HCT116 (cell line): ENCODE results near the gene PHKG2. TPM values are rescaled to one million over a fixed set of nuclear protein-coding genes. Genes with fewer than 3 reads are reported as not detected.

ENCODE experiments used
- ATAC-seq: fragments of 200-7000 bp; cut with Tn5 transposase; 2 replicates; pipeline ENCODE4 v1.9.1; 2020; ENCODE audit warnings: mild to moderate bottlenecking, moderate library complexity
- BruUV-seq: library from RNA; stranded (reverse); fragments of 400-500 nt; replicated peaks from 2 replicates; lab custom pipeline; 2021; lab: Mats Ljungman, UMichigan
- CTCF ChIA-PET: fragments of 300-600 bp; sonication (Branson Sonifier 250); formaldehyde crosslinking; loops from one replicate; lab custom pipeline; 2021; ENCODE audit warnings: antibody characterized with exemption; lab: Charles Lee
- POLR2A ChIA-PET: fragments of 300-600, 350-600 bp; sonication (Branson Sonifier 250); formaldehyde crosslinking; loops from one replicate; lab custom pipeline; 2021; ENCODE audit warnings: antibody characterized with exemption; lab: Charles Lee
- RAD21 ChIA-PET, 2 experiments: fragments of 300-600 bp; sonication (Branson Sonifier 250); formaldehyde crosslinking; loops; one replicate each; lab custom pipeline; 2023; ENCODE audit warnings: low total read pairs in 2 of 2; ENCODE audit not compliant: uncharacterized antibody in 2 of 2, unreplicated experiment in 2 of 2, low non-redundant PET in 1 of 2; lab: Charles Lee
- DNase-seq: peaks from one replicate; pipeline ENCODE4 v3.0.0-alpha.2; 2010; ENCODE audit warnings: low read depth, low spot score
- H2AFZ ChIP-seq: fragments of 200-600 bp; shearing (Covaris generic), sonication (generic); 2 replicates; pipeline ENCODE4 v1.6.1; 2017; ENCODE audit warnings: low read depth, mixed run types, mixed read lengths, antibody characterized with exemption, low read length; ENCODE audit not compliant: poor library complexity, severe bottlenecking
- H3K27ac ChIP-seq: 2 replicates; pipeline ENCODE4 v1.5.1; 2012; ENCODE audit warnings: low read depth, low read length
- H3K27me3 ChIP-seq: fragments of 200-600 bp; sonication (generic); 2 replicates; pipeline ENCODE4 v1.6.1; 2016; ENCODE audit warnings: mixed run types, low read length, mixed read lengths; ENCODE audit not compliant: insufficient read depth
- H3K36me3 ChIP-seq, 2 experiments: fragments of 200-500 bp in 1 of 2; fragments of 200-600 bp in 1 of 2; sonication (Bioruptor generic) in 1 of 2; sonication (generic) in 1 of 2; 2 replicates each; pipeline versions ENCODE4 v1.5.1 to v1.6.1; 2014 to 2016; ENCODE audit warnings: low read length in 2 of 2, inconsistent platforms in 1 of 2, mixed read lengths in 1 of 2, mixed run types in 1 of 2; ENCODE audit not compliant: insufficient read depth in 2 of 2, control insufficient read depth in 1 of 2
- H3K4me1 ChIP-seq, 2 experiments: fragments of 200-600 bp in 1 of 2; sonication (generic) in 1 of 2; 2 replicates each; pipeline versions ENCODE4 v1.5.1 to v1.6.1; 2012 to 2017; ENCODE audit warnings: low read length in 2 of 2, inconsistent platforms in 1 of 2, mild to moderate bottlenecking in 1 of 2, mixed read lengths in 1 of 2, mixed run types in 1 of 2, moderate library complexity in 1 of 2; ENCODE audit not compliant: insufficient read depth in 2 of 2, control insufficient read depth in 1 of 2
- H3K4me2 ChIP-seq: fragments of 200-600 bp; sonication (generic); 2 replicates; pipeline ENCODE4 v1.6.1; 2017; ENCODE audit warnings: mixed run types, low read length, mixed read lengths
- H3K4me3 ChIP-seq, 2 experiments: fragments of 200-600 bp in 1 of 2; sonication (generic) in 1 of 2; replicated peaks in 1 of 2; 2 replicates each; pipeline ENCODE4 v1.5.1; 2011 to 2016; ENCODE audit warnings: low read length in 2 of 2, control low read depth in 1 of 2, low read depth in 1 of 2, mild to moderate bottlenecking in 1 of 2, mixed read lengths in 1 of 2, mixed run types in 1 of 2
- H3K79me2 ChIP-seq: fragments of 200-600 bp; sonication (generic); 2 replicates; pipeline ENCODE4 v1.6.1; 2017; ENCODE audit warnings: mild to moderate bottlenecking, mixed run types, low read length, moderate library complexity, mixed read lengths; ENCODE audit not compliant: insufficient read depth
- H3K9ac ChIP-seq: fragments of 200-600 bp; sonication (generic); 2 replicates; pipeline ENCODE4 v1.6.1; 2016; ENCODE audit warnings: low read length, mixed read lengths
- H3K9me2 ChIP-seq: fragments of 200-600 bp; sonication (generic), shearing (Covaris generic); 2 replicates; pipeline ENCODE4 v1.6.1; 2017; ENCODE audit warnings: mixed run types, mild to moderate bottlenecking, moderate library complexity; ENCODE audit not compliant: insufficient read depth
- H3K9me3 ChIP-seq, 2 experiments: fragments of 200-500 bp in 1 of 2; fragments of 200-600 bp in 1 of 2; sonication (Bioruptor generic) in 1 of 2; sonication (generic) in 1 of 2; 2 replicates each; pipeline ENCODE4 v1.6.1; 2014 to 2017; ENCODE audit warnings: low read length in 2 of 2, mixed read lengths in 2 of 2, inconsistent platforms in 1 of 2, low read depth in 1 of 2, mild to moderate bottlenecking in 1 of 2, mixed run types in 1 of 2, moderate library complexity in 1 of 2; ENCODE audit not compliant: control insufficient read depth in 1 of 2, insufficient read depth in 1 of 2
- H4K20me1 ChIP-seq: fragments of 200-600 bp; sonication (generic), shearing (Covaris generic); 2 replicates; pipeline ENCODE4 v1.6.1; 2017; ENCODE audit warnings: mixed run types, mild to moderate bottlenecking, moderate library complexity; ENCODE audit not compliant: insufficient read depth
- CBX3 ChIP-seq: IDR thresholded peaks from 2 replicates; pipeline ENCODE4 v1.6.1; 2012; ENCODE audit warnings: low read depth
- EGR1 ChIP-seq: IDR thresholded peaks from 2 replicates; pipeline ENCODE4 v1.6.1; 2012; ENCODE audit warnings: low read depth
- ELF1 ChIP-seq: IDR thresholded peaks from 2 replicates; pipeline ENCODE4 v1.6.1; 2012; ENCODE audit warnings: low read depth, borderline replicate concordance
- JUND ChIP-seq: IDR thresholded peaks from 2 replicates; pipeline ENCODE4 v1.6.1; 2012
- POLR2A ChIP-seq: IDR thresholded peaks from 2 replicates; pipeline ENCODE4 v1.7.0; 2011; ENCODE audit warnings: borderline replicate concordance; ENCODE audit not compliant: insufficient read depth, insufficient read length; ENCODE audit errors: extremely low read depth
- RAD21 ChIP-seq: IDR thresholded peaks from 2 replicates; pipeline ENCODE4 v1.6.1; 2012; ENCODE audit warnings: low read depth, mild to moderate bottlenecking
- SIN3A ChIP-seq: IDR thresholded peaks from 2 replicates; pipeline ENCODE4 v1.6.1; 2012; ENCODE audit warnings: low read depth
- SP1 ChIP-seq: IDR thresholded peaks from 2 replicates; pipeline ENCODE4 v1.6.1; 2012; ENCODE audit warnings: low read depth
- SRF ChIP-seq: IDR thresholded peaks from 2 replicates; pipeline ENCODE4 v1.6.1; 2012; ENCODE audit warnings: low read depth
- YY1 ChIP-seq: IDR thresholded peaks from 2 replicates; pipeline ENCODE4 v1.6.1; 2011; ENCODE audit warnings: low read length, low read depth, moderate library complexity, mild to moderate bottlenecking; ENCODE audit not compliant: insufficient replicate concordance; ENCODE audit errors: extremely low read depth
- ZNF274 ChIP-seq: fragments of 200-500 bp; sonication (Bioruptor generic); IDR thresholded peaks from 2 replicates; pipeline ENCODE4 v1.6.1; 2014; ENCODE audit warnings: mild to moderate bottlenecking, low read depth, low read length, inconsistent platforms
- intact Hi-C: fragments of 100-400 bp; cut with micrococcal nuclease; formaldehyde crosslinking; loops from 2 replicates; pipeline ENCODE4 v1.10.0; 2022
- total RNA-seq: library from RNA; stranded (reverse); gene quantifications from one replicate; pipeline ENCODE4 v1.2.1, GENCODE V29; 2021; ENCODE audit not compliant: unreplicated experiment
- TF ChIP-seq, protein P1 (sequence below): IDR thresholded peaks from 2 replicates; pipeline ENCODE4 v1.6.1; 2012
- TF ChIP-seq, protein P2 (sequence below): IDR thresholded peaks from 2 replicates; pipeline ENCODE4 v1.6.1; 2012
- TF ChIP-seq, protein P3 (sequence below): IDR thresholded peaks from 2 replicates; pipeline ENCODE4 v1.6.1; 2011; ENCODE audit warnings: mild to moderate bottlenecking, low read length, moderate library complexity; ENCODE audit not compliant: insufficient replicate concordance; ENCODE audit errors: extremely low read depth

Gene PHKG2
- total RNA-seq, 1 experiment from 2014 or later = 32.6 TPM

DNA sequence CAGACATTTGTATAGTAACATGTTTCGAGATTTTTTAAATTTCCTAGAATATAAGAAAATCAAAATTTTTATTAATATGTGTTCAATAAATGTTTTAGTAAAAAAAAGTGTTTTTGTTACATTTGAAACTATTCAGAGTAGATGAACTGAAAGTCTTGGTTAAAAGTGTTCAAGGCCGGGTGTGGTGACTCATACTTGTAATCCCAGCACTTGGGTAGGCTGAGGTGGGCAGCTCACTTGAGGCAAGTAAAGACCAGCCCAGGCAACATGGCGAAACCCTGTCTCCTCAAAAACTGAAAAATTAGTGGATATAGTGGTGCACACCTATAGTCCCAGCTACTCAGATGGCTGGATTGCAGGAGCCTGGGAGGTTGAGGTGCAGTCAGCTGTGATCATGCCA is 16.8 kb upstream of the PHKG2 start:
- no peaks in the 10 kb centered on the region for H3K4me1 ChIP-seq
- ChIA-PET POLR2A (no interaction called here), RAD21 (no interaction called here), CTCF (no interaction called here)
- no peak overlapping the region for H3K9ac ChIP-seq
- H3K36me3 ChIP-seq = peaks cover 52 to 53% of the 10 kb centered on the region in 2 experiments; a peak in 3 of 4 replicates
- intact Hi-C loops = no loop called here
- no peak overlapping the region for H3K4me3 ChIP-seq
- no peaks in the 10 kb centered on the region for H3K9me2 ChIP-seq
- DNase-seq = no peak
- H3K4me2 ChIP-seq = no peak overlapping the region
- H3K9me3 ChIP-seq = no peaks in the 10 kb centered on the region
- no peak for ATAC-seq
- H4K20me1 ChIP-seq = no peaks in the 10 kb centered on the region
- H3K27me3 ChIP-seq = no peaks in the 10 kb centered on the region
- TF ChIP-seq YY1 (no peak), ELF1 (no peak), ZNF274 (no peak), CBX3 (no peak), SIN3A (no peak), EGR1 (no peak), SP1 (no peak), SRF (no peak), JUND (no peak), RAD21 (no peak), POLR2A (no peak)
- TF ChIP-seq, protein P1, sequence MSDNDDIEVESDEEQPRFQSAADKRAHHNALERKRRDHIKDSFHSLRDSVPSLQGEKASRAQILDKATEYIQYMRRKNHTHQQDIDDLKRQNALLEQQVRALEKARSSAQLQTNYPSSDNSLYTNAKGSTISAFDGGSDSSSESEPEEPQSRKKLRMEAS = no peak
- TF ChIP-seq, protein P2, sequence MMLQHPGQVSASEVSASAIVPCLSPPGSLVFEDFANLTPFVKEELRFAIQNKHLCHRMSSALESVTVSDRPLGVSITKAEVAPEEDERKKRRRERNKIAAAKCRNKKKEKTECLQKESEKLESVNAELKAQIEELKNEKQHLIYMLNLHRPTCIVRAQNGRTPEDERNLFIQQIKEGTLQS = no peak
- TF ChIP-seq, protein P3, sequence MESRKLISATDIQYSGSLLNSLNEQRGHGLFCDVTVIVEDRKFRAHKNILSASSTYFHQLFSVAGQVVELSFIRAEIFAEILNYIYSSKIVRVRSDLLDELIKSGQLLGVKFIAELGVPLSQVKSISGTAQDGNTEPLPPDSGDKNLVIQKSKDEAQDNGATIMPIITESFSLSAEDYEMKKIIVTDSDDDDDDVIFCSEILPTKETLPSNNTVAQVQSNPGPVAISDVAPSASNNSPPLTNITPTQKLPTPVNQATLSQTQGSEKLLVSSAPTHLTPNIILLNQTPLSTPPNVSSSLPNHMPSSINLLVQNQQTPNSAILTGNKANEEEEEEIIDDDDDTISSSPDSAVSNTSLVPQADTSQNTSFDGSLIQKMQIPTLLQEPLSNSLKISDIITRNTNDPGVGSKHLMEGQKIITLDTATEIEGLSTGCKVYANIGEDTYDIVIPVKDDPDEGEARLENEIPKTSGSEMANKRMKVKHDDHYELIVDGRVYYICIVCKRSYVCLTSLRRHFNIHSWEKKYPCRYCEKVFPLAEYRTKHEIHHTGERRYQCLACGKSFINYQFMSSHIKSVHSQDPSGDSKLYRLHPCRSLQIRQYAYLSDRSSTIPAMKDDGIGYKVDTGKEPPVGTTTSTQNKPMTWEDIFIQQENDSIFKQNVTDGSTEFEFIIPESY = no peak
- no peak overlapping the region for H3K27ac ChIP-seq
- H3K79me2 ChIP-seq = peaks cover 30% of the 10 kb centered on the region
- H2AFZ ChIP-seq = no peak overlapping the region
- BruUV-seq = no TSS peak
